Smooth muscle cell (in vitro differentiated cells): ENCODE data around the gene FER. TPM values are rescaled to one million over a fixed set of nuclear protein-coding genes. Genes with fewer than 3 reads are reported as not detected.
A peak's percentile ranks its signal among the peaks of the same experiment; 100 is the strongest.

Experiments
- DNase-seq: peaks from one replicate; lab custom pipeline; 2025; ENCODE audit not compliant: unreplicated experiment; lab: John Stamatoyannopoulos, UW
- H2AFZ ChIP-seq: fragments of 200-600 bp; sonication (generic); 2 replicates; pipeline ENCODE4 v1.6.0; 2016; ENCODE audit warnings: antibody characterized with exemption, low read depth, mild to moderate bottlenecking
- H3F3A ChIP-seq: fragments of 200-600 bp; sonication (generic); 2 replicates; pipeline ENCODE4 v1.6.0; 2017; ENCODE audit warnings: antibody characterized with exemption, low read depth
- H3K27ac ChIP-seq: fragments of 200-600 bp; sonication (generic); 2 replicates; pipeline ENCODE4 v1.5.1; 2016; ENCODE audit warnings: low read depth, mild to moderate bottlenecking
- H3K27me3 ChIP-seq: fragments of 200-600 bp; sonication (generic); 2 replicates; pipeline ENCODE4 v1.6.1; 2016; ENCODE audit warnings: low read depth, mild to moderate bottlenecking
- H3K36me3 ChIP-seq: fragments of 200-600 bp; sonication (generic); 2 replicates; pipeline ENCODE4 v1.5.1; 2016; ENCODE audit warnings: low read depth
- H3K4me1 ChIP-seq: fragments of 200-600 bp; sonication (generic); 2 replicates; pipeline ENCODE4 v1.5.1; 2016; ENCODE audit warnings: low read depth
- H3K4me2 ChIP-seq: fragments of 200-600 bp; sonication (generic); 2 replicates; pipeline ENCODE4 v1.6.0; 2016; ENCODE audit warnings: mild to moderate bottlenecking
- H3K4me3 ChIP-seq: fragments of 200-600 bp; sonication (generic); 2 replicates; pipeline ENCODE4 v1.5.1; 2016; ENCODE audit warnings: mild to moderate bottlenecking
- H3K79me2 ChIP-seq: fragments of 200-600 bp; sonication (generic); 2 replicates; pipeline ENCODE4 v1.6.0; 2016; ENCODE audit warnings: low read depth, mild to moderate bottlenecking
- H3K9ac ChIP-seq: fragments of 200-600 bp; sonication (generic); 2 replicates; pipeline ENCODE4 v1.6.0; 2016; ENCODE audit warnings: low read depth
- H3K9me3 ChIP-seq: fragments of 200-600 bp; sonication (generic); replicated peaks from 2 replicates; pipeline ENCODE4 v1.5.1; 2016; ENCODE audit warnings: low read depth
- H4K20me1 ChIP-seq: fragments of 200-600 bp; sonication (generic); 2 replicates; pipeline ENCODE4 v1.6.0; 2016; ENCODE audit warnings: low read depth
- WGBS: methylation state at CpG from one replicate; pipeline ENCODE4 v1.1.7; 2016; ENCODE audit warnings: low lambda C conversion rate; 5-methylcytosine and 5-hydroxymethylcytosine counted together
- polyA plus RNA-seq: library from polyadenylated mRNA; unstranded; fragments of >200 nt; fragmentation: Nextera tagmentation; extraction: Ambion mirVana; gene quantifications from 2 replicates; pipeline ENCODE4 v1.2.1, GENCODE V29; 2016
- total RNA-seq: library from RNA; depleted of rRNA; stranded (reverse); fragments of >200 nt; gene quantifications from 2 replicates; pipeline ENCODE4 v1.2.3, GENCODE V29; 2014
- TF ChIP-seq, protein P1 (sequence below): fragments of 200-600 bp; sonication (generic); IDR thresholded peaks from 2 replicates; pipeline ENCODE4 v1.5.1; 2017; ENCODE audit warnings: borderline replicate concordance, mild to moderate bottlenecking, antibody characterized with exemption; ENCODE audit not compliant: insufficient read depth, poor library complexity, severe bottlenecking

Gene FER
- total and polyA plus RNA-seq, 2 experiments from 2014 or later, result 15.6 to 16.4 TPM

DNA sequence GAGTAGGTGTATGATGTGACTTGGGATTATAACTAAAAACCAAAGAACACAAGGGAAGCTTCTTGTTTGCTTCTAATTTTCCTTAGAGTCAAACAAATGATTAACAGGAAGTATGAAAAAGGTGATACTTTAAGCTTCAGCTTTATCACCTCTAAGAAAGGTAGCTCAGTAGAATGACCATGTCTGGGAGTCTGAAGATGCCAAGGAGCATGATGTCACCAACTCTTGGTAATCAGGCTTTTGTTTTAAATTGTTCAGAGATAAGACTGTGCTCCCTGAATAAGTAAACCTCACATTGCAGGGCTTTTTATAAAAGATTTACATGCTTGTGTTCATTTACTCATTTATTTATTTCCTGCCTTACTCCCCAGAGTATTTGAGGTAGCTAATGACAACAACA is 169.9 kb downstream of the FER start:
- peak overlapping the region; percentile 8 for H3K27ac ChIP-seq
- H3K27me3 ChIP-seq, result no peaks in the 10 kb centered on the region
- H3F3A ChIP-seq, result no peaks in the 10 kb centered on the region
- H3K4me2 ChIP-seq, result no peak overlapping the region
- DNase-seq, result no peak
- TF ChIP-seq, protein P1, sequence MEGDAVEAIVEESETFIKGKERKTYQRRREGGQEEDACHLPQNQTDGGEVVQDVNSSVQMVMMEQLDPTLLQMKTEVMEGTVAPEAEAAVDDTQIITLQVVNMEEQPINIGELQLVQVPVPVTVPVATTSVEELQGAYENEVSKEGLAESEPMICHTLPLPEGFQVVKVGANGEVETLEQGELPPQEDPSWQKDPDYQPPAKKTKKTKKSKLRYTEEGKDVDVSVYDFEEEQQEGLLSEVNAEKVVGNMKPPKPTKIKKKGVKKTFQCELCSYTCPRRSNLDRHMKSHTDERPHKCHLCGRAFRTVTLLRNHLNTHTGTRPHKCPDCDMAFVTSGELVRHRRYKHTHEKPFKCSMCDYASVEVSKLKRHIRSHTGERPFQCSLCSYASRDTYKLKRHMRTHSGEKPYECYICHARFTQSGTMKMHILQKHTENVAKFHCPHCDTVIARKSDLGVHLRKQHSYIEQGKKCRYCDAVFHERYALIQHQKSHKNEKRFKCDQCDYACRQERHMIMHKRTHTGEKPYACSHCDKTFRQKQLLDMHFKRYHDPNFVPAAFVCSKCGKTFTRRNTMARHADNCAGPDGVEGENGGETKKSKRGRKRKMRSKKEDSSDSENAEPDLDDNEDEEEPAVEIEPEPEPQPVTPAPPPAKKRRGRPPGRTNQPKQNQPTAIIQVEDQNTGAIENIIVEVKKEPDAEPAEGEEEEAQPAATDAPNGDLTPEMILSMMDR, result no peak
- no peaks in the 10 kb centered on the region for H3K9me3 ChIP-seq
- no peaks in the 10 kb centered on the region for H3K79me2 ChIP-seq
- peaks cover 1% of the 10 kb centered on the region for H3K36me3 ChIP-seq
- no peak overlapping the region for H3K4me3 ChIP-seq
- no peaks in the 10 kb centered on the region for H3K4me1 ChIP-seq
- H4K20me1 ChIP-seq, result no peaks in the 10 kb centered on the region
- H2AFZ ChIP-seq, result no peak overlapping the region
- no peak overlapping the region for H3K9ac ChIP-seq

GRCh38 chr5:108919591-108920326 is 172.1 kb downstream of the FER start:
- 76% methylated on average over 2 of the region's 2 CpGs for WGBS
- H3K36me3 ChIP-seq, result no peaks in the 10 kb centered on the region
- DNase-seq, result no peak

GRCh38 chr5:108924457-108924961 is 176.8 kb downstream of the FER start:
- Histone ChIP-seq H2AFZ (no peak overlapping the region), H3F3A (no peaks in the 10 kb centered on the region), H3K4me2 (no peak overlapping the region), H3K9me3 (no peaks in the 10 kb centered on the region), H3K36me3 (no peaks in the 10 kb centered on the region), H3K4me1 (no peaks in the 10 kb centered on the region), H3K4me3 (no peak overlapping the region), H3K27ac (no peak overlapping the region), H4K20me1 (no peaks in the 10 kb centered on the region), H3K79me2 (no peaks in the 10 kb centered on the region), H3K9ac (no peak overlapping the region), H3K27me3 (no peaks in the 10 kb centered on the region)
- 100% methylated on average over 3 of the region's 3 CpGs for WGBS
- no peak for DNase-seq
- TF ChIP-seq, protein P1, result no peak

More at GRCh38 chr5:108919591-108920326, 172.1 kb downstream of the FER start:
- H3F3A ChIP-seq, result no peaks in the 10 kb centered on the region
- no peaks in the 10 kb centered on the region for H4K20me1 ChIP-seq
- H3K9me3 ChIP-seq, result no peaks in the 10 kb centered on the region
- TF ChIP-seq, protein P1, result peak; percentile 23
- no peak overlapping the region for H2AFZ ChIP-seq
- no peak overlapping the region for H3K4me2 ChIP-seq
- no peak overlapping the region for H3K9ac ChIP-seq
- no peak overlapping the region for H3K4me3 ChIP-seq
- H3K4me1 ChIP-seq, result no peaks in the 10 kb centered on the region
- no peaks in the 10 kb centered on the region for H3K79me2 ChIP-seq
- no peaks in the 10 kb centered on the region for H3K27me3 ChIP-seq
- no peak overlapping the region for H3K27ac ChIP-seq

- H3K79me2 ChIP-seq, result no peaks in the 10 kb centered on the region
- no peaks in the 10 kb centered on the region for H3K27me3 ChIP-seq
- H3F3A ChIP-seq, result no peaks in the 10 kb centered on the region
- no peak overlapping the region for H3K9ac ChIP-seq
- TF ChIP-seq, protein P1, result no peak
- H3K9me3 ChIP-seq, result no peaks in the 10 kb centered on the region
- no peak overlapping the region for H2AFZ ChIP-seq
- H3K4me3 ChIP-seq, result no peak overlapping the region
- H3K36me3 ChIP-seq, result no peaks in the 10 kb centered on the region
- H3K27ac ChIP-seq, result no peak overlapping the region
- H3K4me1 ChIP-seq, result no peaks in the 10 kb centered on the region
- H4K20me1 ChIP-seq, result no peaks in the 10 kb centered on the region
- H3K4me2 ChIP-seq, result no peak overlapping the region
- no peak for DNase-seq
Observed at GRCh38 chr5:108925073-108925472, 177.4 kb downstream of the FER start.
